Measurements from ENCODE around the gene CDH4. TPM values are rescaled to one million over a fixed set of nuclear protein-coding genes. Genes with fewer than 3 reads are reported as not detected.

CDH4 gene
- total RNA-seq, 1 donor from 2014 or later = 0.23 TPM

DNA sequence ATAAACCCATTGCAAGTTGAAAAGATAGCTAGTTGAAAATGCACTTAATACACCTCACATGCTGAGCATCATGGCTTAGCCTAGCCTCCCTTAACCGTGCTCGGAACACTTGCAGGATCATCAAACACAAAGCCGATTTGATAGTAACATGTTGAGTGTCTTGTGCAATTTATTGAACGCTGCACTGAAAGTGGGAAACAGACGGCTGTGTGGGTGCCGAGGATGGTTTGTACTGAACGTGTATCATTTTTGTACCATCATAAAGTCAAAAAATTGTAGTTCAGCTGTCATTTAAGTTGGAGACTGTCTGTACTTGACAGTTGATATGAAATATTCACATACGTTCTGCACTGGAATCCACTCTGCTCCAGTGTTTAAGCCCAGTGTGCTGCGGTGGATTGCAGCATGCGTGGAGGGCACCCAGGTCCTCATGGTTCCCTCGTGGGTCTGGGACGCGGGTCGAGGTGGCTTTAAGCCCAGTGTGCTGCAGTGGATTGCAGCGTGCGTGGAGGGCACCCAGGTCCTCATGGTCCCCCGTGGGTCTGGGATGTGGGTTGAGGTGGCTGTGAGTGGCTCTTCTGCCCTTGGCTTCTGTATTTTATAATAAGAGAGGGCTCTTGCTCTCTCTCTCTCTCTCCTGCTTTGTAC is 77.0 kb downstream of the CDH4 start:
- Mint-ChIP-seq H3K36me3 (ENCODE audit: low read depth, unreplicated experiment) (no peaks in the 10 kb centered on the region), H3K27me3 (ENCODE audit: unreplicated experiment) (peaks cover 7% of the 10 kb centered on the region), H3K4me1 (ENCODE audit: unreplicated experiment) (peaks cover 6% of the 10 kb centered on the region), H3K27ac (ENCODE audit: unreplicated experiment) (no peak overlapping the region), H3K9me3 (ENCODE audit: unreplicated experiment) (no peaks in the 10 kb centered on the region), H3K4me3 (ENCODE audit: unreplicated experiment) (no peak overlapping the region)
- TF ChIP-seq, protein P1, sequence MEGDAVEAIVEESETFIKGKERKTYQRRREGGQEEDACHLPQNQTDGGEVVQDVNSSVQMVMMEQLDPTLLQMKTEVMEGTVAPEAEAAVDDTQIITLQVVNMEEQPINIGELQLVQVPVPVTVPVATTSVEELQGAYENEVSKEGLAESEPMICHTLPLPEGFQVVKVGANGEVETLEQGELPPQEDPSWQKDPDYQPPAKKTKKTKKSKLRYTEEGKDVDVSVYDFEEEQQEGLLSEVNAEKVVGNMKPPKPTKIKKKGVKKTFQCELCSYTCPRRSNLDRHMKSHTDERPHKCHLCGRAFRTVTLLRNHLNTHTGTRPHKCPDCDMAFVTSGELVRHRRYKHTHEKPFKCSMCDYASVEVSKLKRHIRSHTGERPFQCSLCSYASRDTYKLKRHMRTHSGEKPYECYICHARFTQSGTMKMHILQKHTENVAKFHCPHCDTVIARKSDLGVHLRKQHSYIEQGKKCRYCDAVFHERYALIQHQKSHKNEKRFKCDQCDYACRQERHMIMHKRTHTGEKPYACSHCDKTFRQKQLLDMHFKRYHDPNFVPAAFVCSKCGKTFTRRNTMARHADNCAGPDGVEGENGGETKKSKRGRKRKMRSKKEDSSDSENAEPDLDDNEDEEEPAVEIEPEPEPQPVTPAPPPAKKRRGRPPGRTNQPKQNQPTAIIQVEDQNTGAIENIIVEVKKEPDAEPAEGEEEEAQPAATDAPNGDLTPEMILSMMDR (IDR thresholded peaks at IDR 0.05; ENCODE audit: unreplicated experiment) = no peak
- no peak for DNase-seq (ENCODE audit: low spot score)

DNA sequence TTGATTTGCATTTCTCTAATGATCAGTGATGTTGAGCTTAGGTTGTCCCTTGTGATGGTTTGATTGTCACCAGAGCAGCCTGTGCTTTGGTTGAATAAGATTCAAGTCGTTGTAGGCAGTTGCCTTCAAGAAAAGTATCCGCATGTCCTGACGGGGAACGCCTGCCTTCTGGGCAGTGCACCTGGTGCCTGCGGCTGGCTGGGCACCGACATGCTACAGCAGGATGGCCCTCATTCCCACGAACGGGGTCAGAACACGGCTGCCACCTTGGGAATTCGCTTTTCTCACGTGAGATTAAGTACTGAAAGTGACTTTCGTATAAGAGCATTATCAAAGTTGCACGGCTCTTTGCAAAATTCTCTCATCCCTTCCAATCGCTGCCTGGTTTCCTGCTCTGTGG is 78.4 kb downstream of the CDH4 start:
- peaks cover 6% of the 10 kb centered on the region for H3K4me1 Mint-ChIP-seq (ENCODE audit: unreplicated experiment)
- no peak overlapping the region for H3K4me3 Mint-ChIP-seq (ENCODE audit: unreplicated experiment)
- TF ChIP-seq, protein P1 (IDR thresholded peaks at IDR 0.05; ENCODE audit: unreplicated experiment) = no peak
- H3K27ac Mint-ChIP-seq (ENCODE audit: unreplicated experiment) = no peak overlapping the region
- no peak for DNase-seq (ENCODE audit: low spot score)
- H3K9me3 Mint-ChIP-seq (ENCODE audit: unreplicated experiment) = no peaks in the 10 kb centered on the region
- H3K36me3 Mint-ChIP-seq (ENCODE audit: low read depth, unreplicated experiment) = no peaks in the 10 kb centered on the region
- H3K27me3 Mint-ChIP-seq (ENCODE audit: unreplicated experiment) = peaks cover 7% of the 10 kb centered on the region

DNA sequence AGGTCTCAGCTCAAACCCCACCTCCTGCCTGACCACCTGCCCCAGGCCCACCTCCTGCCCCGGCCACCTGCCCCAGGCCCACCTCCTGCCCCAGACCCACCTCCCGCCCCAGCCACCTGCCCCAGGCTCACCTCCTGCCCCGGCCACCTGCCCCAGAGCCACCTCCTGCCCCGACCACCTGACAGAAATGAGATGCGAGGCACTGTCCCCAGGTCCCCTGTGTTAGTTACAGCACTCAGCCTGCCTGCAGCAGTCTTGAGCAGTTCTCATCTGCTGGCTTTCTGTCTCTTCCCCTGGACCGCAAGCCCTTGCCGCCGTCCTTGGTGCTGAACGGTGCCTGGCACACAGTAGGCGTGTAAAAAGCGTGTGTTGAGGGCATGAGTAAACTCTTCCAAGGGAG is 79.5 kb downstream of the CDH4 start:
- no peak overlapping the region for H3K4me3 Mint-ChIP-seq (ENCODE audit: unreplicated experiment)
- TF ChIP-seq, protein P1 (IDR thresholded peaks at IDR 0.05; ENCODE audit: unreplicated experiment) = no peak

DNA sequence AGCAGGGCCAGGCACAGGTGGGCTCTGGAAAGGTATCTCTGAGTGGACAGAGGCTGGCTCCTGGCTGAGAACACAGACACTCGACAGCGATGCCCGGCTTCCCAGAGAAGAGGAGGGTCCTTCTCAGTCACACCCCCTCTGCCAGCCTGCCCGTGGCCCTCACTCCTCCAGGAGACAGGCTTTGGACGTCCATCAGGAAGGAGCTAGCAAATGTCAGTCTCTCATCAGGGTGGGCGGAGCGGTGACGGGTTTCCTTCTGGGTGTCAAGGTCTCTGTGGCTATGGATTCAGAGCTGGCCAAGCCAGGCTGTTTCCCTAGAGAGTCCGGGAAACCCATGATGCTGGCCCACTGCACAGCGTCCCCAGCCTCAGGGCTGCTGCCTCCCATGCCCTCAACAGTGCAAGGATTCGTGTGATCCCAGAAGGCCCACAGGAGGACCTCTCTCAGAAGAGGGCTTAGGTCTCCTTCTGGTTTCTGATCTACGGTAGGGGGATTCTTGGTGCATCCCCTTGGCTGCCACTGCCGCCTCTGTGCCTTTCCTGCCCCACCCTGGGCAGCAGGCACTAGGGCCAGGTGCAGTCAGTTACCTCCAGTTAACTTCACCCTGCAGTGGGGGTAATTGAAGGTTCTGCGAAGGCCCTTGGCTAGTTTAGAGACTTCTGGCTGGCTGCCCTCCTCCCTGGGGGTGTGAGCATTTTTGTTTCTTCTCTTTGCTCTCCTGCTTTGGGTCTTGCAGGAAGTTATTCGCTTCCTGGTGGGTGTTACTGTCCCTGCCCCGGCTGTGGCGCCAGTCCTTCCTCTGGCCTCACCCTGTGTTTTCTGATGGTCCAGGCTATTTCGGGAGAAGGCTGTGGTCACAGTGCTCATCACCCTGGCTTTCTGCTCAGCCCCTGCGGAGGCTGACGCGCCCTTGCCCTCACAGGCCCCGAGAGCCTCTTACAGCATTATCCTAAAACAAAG is 80.2 kb downstream of the CDH4 start:
- DNase-seq (ENCODE audit: low spot score) = no peak
- TF ChIP-seq, protein P1 (IDR thresholded peaks at IDR 0.05; ENCODE audit: unreplicated experiment) = no peak
- peaks cover 7% of the 10 kb centered on the region for H3K27me3 Mint-ChIP-seq (ENCODE audit: unreplicated experiment)
- H3K36me3 Mint-ChIP-seq (ENCODE audit: low read depth, unreplicated experiment) = no peaks in the 10 kb centered on the region
- peaks cover 6% of the 10 kb centered on the region for H3K4me1 Mint-ChIP-seq (ENCODE audit: unreplicated experiment)
- no peak overlapping the region for H3K4me3 Mint-ChIP-seq (ENCODE audit: unreplicated experiment)
- no peak overlapping the region for H3K27ac Mint-ChIP-seq (ENCODE audit: unreplicated experiment)
- H3K9me3 Mint-ChIP-seq (ENCODE audit: unreplicated experiment) = no peaks in the 10 kb centered on the region

More for the DNA sequence above, 79.5 kb downstream of the CDH4 start:
- no peak overlapping the region for H3K27ac Mint-ChIP-seq (ENCODE audit: unreplicated experiment)
- H3K9me3 Mint-ChIP-seq (ENCODE audit: unreplicated experiment) = no peaks in the 10 kb centered on the region
- H3K4me1 Mint-ChIP-seq (ENCODE audit: unreplicated experiment) = peaks cover 6% of the 10 kb centered on the region
- H3K36me3 Mint-ChIP-seq (ENCODE audit: low read depth, unreplicated experiment) = no peaks in the 10 kb centered on the region
- peaks cover 7% of the 10 kb centered on the region for H3K27me3 Mint-ChIP-seq (ENCODE audit: unreplicated experiment)
- DNase-seq (ENCODE audit: low spot score) = no peak

All from endothelial cell (in vitro differentiated cells).